GM06990 (cell line): ENCODE results near the gene C15orf39.
"Not testable (repeated sequence)": the region's sequence is repeated elsewhere in the genome, so short reads cannot be mapped to it uniquely, and the experiment has no call there.

Source experiments
- DNase-seq: peaks from one replicate; pipeline ENCODE4 v3.0.0-alpha.2; 2011; ENCODE audit not compliant: insufficient read length; ENCODE audit errors: extremely low read depth
- H3K27me3 ChIP-seq: replicated peaks from 2 replicates; pipeline ENCODE4 v1.6.0; 2011; ENCODE audit warnings: low read length; ENCODE audit not compliant: control insufficient read depth, insufficient read depth
- H3K36me3 ChIP-seq: 2 replicates; pipeline ENCODE4 v1.5.1; 2011; ENCODE audit warnings: low read length; ENCODE audit not compliant: control insufficient read depth, insufficient read depth
- H3K4me3 ChIP-seq: replicated peaks from 2 replicates; pipeline ENCODE4 v1.5.1; 2011; ENCODE audit warnings: low read depth, mild to moderate bottlenecking, control low read depth, low read length
- TF ChIP-seq, protein P1 (sequence below): IDR thresholded peaks from 2 replicates; pipeline ENCODE4 v1.5.1; 2011; ENCODE audit warnings: low read length, control low read depth, mild to moderate bottlenecking, inconsistent platforms; ENCODE audit not compliant: insufficient read depth, poor library complexity, severe bottlenecking

Gene C15orf39

DNA sequence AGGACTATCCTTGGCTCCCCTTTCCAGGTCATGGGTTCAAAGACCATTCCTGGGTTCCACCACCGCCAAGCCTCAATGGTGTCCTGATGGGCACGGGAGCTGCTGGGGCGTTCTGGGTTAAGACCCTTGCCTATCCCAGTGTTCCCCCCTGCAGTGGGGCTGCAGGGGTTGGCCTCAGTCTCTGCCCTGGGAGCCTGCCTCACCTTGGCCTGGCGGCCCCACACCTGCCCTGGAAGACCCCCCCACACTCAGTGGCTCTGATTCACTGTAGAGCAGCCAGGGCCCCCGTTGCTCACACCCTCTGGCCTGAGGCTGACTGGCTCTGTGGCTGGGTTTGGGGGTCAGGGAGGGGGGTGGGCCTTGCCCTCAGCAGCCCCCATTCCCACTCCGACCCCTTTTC, 22.0 kb downstream of the C15orf39 start:
- no peak overlapping the region for H3K4me3 ChIP-seq
- no peaks in the 10 kb centered on the region for H3K36me3 ChIP-seq
- peaks cover under 1% of the 10 kb centered on the region; the same call in 1 of the 2 replicates for H3K27me3 ChIP-seq
- TF ChIP-seq, protein P1, sequence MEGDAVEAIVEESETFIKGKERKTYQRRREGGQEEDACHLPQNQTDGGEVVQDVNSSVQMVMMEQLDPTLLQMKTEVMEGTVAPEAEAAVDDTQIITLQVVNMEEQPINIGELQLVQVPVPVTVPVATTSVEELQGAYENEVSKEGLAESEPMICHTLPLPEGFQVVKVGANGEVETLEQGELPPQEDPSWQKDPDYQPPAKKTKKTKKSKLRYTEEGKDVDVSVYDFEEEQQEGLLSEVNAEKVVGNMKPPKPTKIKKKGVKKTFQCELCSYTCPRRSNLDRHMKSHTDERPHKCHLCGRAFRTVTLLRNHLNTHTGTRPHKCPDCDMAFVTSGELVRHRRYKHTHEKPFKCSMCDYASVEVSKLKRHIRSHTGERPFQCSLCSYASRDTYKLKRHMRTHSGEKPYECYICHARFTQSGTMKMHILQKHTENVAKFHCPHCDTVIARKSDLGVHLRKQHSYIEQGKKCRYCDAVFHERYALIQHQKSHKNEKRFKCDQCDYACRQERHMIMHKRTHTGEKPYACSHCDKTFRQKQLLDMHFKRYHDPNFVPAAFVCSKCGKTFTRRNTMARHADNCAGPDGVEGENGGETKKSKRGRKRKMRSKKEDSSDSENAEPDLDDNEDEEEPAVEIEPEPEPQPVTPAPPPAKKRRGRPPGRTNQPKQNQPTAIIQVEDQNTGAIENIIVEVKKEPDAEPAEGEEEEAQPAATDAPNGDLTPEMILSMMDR, result no peak
- DNase-seq, result no peak

DNA sequence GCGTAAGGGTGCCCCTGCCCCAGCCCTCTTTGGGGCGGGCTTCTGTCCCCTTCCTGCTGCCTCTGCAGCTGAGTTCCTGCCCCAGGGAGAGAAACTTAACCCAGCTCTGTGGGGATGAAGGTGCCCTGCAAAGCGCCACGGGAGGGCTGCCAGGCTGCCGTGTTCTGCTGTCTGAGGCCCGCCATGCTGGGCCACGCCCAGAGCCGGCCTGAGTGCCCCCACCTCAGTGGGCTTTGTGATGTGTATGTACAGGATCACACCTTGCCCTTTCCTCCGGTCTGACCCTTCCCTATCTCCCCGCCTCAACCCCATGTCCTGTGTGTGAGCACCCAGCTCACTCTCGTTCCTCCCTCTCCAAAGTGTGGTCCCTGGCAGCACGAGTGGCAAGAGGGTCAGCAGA, 22.6 kb downstream of the C15orf39 start:
- no peak for DNase-seq
- TF ChIP-seq, protein P1, result no peak
- no peaks in the 10 kb centered on the region for H3K36me3 ChIP-seq
- H3K4me3 ChIP-seq, result no peak overlapping the region
- peaks cover 1% of the 10 kb centered on the region; the same call in 1 of the 2 replicates for H3K27me3 ChIP-seq

DNA sequence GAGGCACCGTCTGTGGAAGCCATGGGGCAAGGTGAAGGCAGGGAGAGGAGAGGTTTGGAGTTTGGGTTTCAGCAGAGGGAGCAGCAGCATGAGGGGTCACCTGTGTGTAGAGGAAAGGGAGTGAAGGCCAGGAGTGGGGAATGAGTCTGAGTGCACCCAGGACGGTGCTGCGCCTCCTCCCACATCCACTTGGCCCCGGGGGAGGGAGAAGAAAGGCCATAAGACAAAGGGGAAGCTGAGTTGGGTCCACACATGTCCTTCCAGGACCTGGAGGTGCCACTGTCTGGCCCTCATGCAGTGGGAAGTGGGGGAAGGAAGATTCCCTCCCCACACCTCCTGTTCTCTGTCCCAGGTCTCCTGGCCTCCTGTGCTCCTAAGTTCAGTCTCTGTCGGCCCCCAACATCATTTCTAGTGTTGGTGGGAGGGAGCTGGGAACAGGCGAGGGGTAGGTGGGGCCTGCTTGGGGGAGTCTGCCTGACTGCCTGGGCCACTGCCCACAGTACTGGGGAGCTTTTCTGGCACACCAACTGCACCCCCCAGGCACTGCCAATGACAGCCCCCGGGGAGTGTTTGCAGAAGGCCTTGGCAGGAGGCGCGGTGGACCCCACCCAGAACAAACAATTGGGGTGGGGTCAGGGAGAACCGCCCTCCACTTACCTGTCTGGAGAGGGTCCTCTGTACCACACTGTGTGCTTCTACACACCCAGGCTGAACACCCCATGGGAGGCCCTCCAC, 23.6 kb downstream of the C15orf39 start:
- H3K27me3 ChIP-seq, H3K36me3 ChIP-seq, H3K4me3 ChIP-seq, DNase-seq: not testable (repeated sequence)

DNA sequence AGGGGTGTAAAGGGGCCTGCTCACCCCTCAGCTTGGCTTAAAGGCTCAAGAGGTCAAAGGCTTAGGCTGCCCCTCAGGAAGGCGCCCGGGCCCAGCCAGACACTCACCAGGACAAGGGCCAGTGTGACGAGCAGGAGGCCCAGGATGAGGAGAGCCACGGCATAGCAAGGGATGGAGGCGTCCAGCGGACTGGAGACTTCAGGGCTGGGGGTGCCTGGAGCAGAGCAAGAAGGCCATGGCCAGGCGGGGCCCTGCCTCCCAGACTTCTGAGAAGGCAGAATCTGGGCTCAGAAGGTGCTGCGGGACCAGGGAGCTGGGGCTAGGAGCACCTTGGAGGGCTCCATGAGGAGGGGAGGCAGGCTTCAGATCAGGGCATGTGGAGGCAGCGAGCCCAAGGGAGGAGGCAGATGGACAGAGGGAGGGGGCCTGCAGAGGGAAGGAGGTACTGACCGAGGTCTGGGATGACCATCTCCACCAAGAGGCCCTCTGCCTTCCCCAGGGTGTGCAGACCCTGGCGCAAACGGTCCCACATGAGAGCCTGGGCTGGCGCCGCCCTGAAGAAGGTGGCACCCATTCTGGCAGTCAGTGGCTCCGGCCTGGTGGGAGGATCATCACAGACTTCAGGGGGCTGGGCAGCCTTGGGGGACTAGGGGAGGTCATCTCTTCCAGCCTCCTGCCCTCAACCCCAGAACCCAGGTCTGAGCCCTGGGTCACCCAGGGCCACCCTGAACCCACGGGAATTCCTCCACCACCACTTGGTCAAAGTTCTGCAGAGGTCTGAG, 24.5 kb downstream of the C15orf39 start:
- TF ChIP-seq, protein P1, result no peak
- no peak for DNase-seq
- Histone ChIP-seq H3K4me3 (no peak overlapping the region), H3K27me3 (peaks cover 1% of the 10 kb centered on the region; the same call in 1 of the 2 replicates), H3K36me3 (no peaks in the 10 kb centered on the region)

DNA sequence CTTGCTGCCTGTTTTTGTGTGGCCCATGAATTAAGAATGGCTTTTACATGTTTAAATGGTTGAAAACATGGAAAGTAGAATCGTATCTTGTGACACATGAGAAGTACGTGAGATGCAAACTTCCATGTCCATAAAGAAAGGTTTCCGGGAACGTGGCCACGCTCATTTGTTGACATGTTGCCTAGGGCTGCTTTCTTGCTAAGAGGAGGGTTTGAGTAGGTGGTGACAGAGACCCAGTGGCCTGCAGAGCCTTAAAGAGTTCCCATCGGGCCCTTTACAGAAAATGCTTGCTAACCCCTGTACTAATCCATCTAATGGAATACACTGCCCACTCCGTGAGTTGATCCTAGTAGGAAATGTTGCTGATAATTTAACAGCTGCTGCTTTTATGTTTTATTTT, 25.4 kb downstream of the C15orf39 start:
- H3K36me3 ChIP-seq, DNase-seq, H3K4me3 ChIP-seq, H3K27me3 ChIP-seq: not testable (repeated sequence)

DNA sequence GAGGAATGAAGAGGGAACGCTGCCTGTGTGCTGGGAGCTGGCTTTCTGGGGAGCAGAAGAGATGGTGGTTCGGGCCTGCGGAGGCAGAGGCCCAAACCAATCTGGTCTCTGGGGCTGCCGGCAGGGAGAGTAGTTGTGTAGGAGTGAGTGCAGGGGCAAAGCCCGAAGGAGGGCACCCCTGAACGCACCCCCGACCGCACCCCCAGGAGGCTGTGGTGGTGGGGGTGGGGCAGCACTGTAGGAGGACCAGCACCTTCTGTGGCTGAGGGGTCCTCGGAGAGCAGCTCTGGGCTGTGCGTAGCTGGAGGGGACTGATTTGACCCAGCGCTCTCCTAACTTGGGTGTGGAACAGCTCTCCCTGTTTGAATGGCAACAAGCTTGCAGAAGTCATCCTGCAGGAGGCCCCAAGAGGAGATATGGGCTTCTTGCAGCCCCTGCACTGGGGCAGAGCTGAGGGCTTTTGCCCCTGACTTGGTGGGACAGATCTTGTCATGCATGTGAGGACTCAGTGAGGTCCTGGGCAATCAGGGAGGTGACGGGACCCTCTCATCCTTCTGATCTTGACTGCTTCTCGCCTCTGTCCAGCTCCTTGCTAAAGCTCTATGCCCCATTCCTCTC, 26.1 kb downstream of the C15orf39 start:
- no peak overlapping the region for H3K4me3 ChIP-seq
- no peak for DNase-seq
- H3K27me3 ChIP-seq, result peaks cover 1% of the 10 kb centered on the region; the same call in 1 of the 2 replicates
- H3K36me3 ChIP-seq, result no peaks in the 10 kb centered on the region
- TF ChIP-seq, protein P1, result no peak
